Gastroesophageal sphincter (tissue), 4 donors: ENCODE measurements around the gene PHKG2. TPM values are rescaled to one million over a fixed set of nuclear protein-coding genes. Genes with fewer than 3 reads are reported as not detected.
"Not testable (repeated sequence)": the region's sequence is repeated elsewhere in the genome, so short reads cannot be mapped to it uniquely, and the experiment has no call there.

Experiments used
- ATAC-seq: fragments of 150-250 bp; one replicate; pipeline ENCODE4 v1.9.1; 2016; ENCODE audit warnings: mild to moderate bottlenecking, moderate library complexity
- H3K27ac ChIP-seq, 4 donors: fragments of 200-600 bp; sonication (generic) in 3 of 4; 1 replicate in 3 of 4; 2 replicates in 1 of 4; pipeline ENCODE4 v1.5.1; 2016 to 2019
- H3K27me3 ChIP-seq: fragments of 200-600 bp; sonication (generic); one replicate; pipeline ENCODE4 v1.5.1; 2019
- H3K36me3 ChIP-seq, 2 donors: fragments of 200-600 bp; sonication (generic); one replicate each; pipeline ENCODE4 v1.5.1; 2019; ENCODE audit warnings: control low read depth in 1 of 2
- H3K4me1 ChIP-seq, 3 donors: fragments of 200-600 bp; sonication (generic); 1 replicate in 2 of 3; 2 replicates in 1 of 3; pipeline ENCODE4 v1.5.1; 2016 to 2019; ENCODE audit warnings: control low read depth in 2 of 3
- H3K4me3 ChIP-seq, 2 donors: fragments of 200-600 bp; sonication (generic); one replicate each; pipeline ENCODE4 v1.5.1; 2019; ENCODE audit warnings: mild to moderate bottlenecking in 1 of 2, moderate library complexity in 1 of 2
- H3K9me3 ChIP-seq, 3 donors: fragments of 200-600 bp; sonication (generic); one replicate each; pipeline ENCODE4 v1.5.1; 2017 to 2019; ENCODE audit warnings: control low read depth in 2 of 3
- CTCF ChIP-seq, 4 experiments: fragments of 200-600 bp in 2 of 4; fragments of 450-650 bp in 2 of 4; sonication (generic) in 1 of 4; IDR thresholded peaks; one replicate each; pipeline ENCODE4 v1.5.1; 2017 to 2019; ENCODE audit warnings: antibody characterized with exemption in 4 of 4, mild to moderate bottlenecking in 2 of 4, moderate library complexity in 2 of 4
- EP300 ChIP-seq: sonication (generic); formaldehyde crosslinking; IDR thresholded peaks from one replicate; pipeline ENCODE4 v1.6.1; 2017; ENCODE audit warnings: antibody characterized with exemption, mild to moderate bottlenecking
- POLR2A ChIP-seq, 2 donors: fragments of 450-650 bp; IDR thresholded peaks; one replicate each; pipeline ENCODE4 v1.6.1; 2017; ENCODE audit warnings: antibody characterized with exemption in 2 of 2, mild to moderate bottlenecking in 2 of 2, moderate library complexity in 1 of 2
- POLR2AphosphoS5 ChIP-seq: sonication (generic); formaldehyde crosslinking; IDR thresholded peaks from one replicate; pipeline ENCODE4 v1.6.1; 2017; ENCODE audit warnings: antibody characterized with exemption
- WGBS, 2 donors: methylation state at CpG; one replicate each; pipeline ENCODE4 v1.1.5; 2018; ENCODE audit warnings: low coverage in 1 of 2; 5-methylcytosine and 5-hydroxymethylcytosine counted together
- total RNA-seq, 4 donors: library from RNA; depleted of rRNA; stranded (reverse); fragments of >200 nt; gene quantifications; one replicate each; pipeline ENCODE4 v1.1.0, GENCODE V29; 2016

PHKG2 gene
- total RNA-seq, 4 donors from 2014 or later = 19.4 to 29.0 (median 23.4) TPM

- no peaks in the 10 kb centered on the region for H3K27me3 ChIP-seq
- no peaks in the 10 kb centered on the region for H3K9me3 ChIP-seq
- 83 to 86% methylated on average over 2 to 5 of the region's 5 CpGs for WGBS, 2 donors
- TF ChIP-seq EP300 (no peak), POLR2A (IDR thresholded peaks at IDR 0.05) (no peak), CTCF (IDR thresholded peaks at IDR 0.05) (no peak), POLR2AphosphoS5 (no peak)
- H3K4me3 ChIP-seq = no peak overlapping the region
- ATAC-seq = no peak
- peaks cover 0 to 29% (median 14%) of the 10 kb centered on the region in 3 donors for H3K4me1 ChIP-seq
- H3K36me3 ChIP-seq = peaks cover 9 to 63% of the 10 kb centered on the region in 2 donors
- no peak overlapping the region for H3K27ac ChIP-seq
Measured at GRCh38 chr16:30700971-30701370, 47.3 kb upstream of the PHKG2 start.

DNA sequence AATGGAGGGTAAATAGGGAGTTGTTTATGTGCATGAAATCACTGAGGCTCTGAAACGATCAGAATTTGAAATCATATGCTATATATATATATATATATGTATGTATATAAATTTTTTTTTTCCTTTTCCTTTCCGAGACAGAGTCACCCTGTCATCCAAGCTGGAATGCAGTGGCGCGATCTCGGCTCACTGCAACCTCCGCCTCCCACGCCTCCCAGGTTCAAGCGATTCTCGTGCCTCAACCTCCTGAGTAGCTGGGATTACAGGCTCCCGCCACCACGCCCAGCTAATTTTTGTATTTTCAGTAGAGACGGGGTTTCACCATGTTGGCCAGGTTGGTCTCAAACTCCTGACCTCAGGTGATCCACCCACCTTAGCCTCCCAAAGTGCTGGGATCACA, 45.2 kb upstream of the PHKG2 start:
- WGBS, 2 donors = 71 to 91% methylated on average over 7 to 12 of the region's 12 CpGs
- H3K27me3 ChIP-seq, H3K27ac ChIP-seq, H3K4me3 ChIP-seq, H3K9me3 ChIP-seq, ATAC-seq: not testable (repeated sequence)
- Histone ChIP-seq H3K4me1 (peaks cover 0 to 22% (median 14%) of the 10 kb centered on the region in 3 donors), H3K36me3 (peaks cover 14 to 84% of the 10 kb centered on the region in 2 donors)

GRCh38 chr16:30703971-30704370, 44.3 kb upstream of the PHKG2 start:
- Histone ChIP-seq H3K27ac (no peak overlapping the region), H3K36me3 (peaks cover 14 to 93% of the 10 kb centered on the region in 2 donors), H3K9me3 (no peaks in the 10 kb centered on the region), H3K27me3 (no peaks in the 10 kb centered on the region), H3K4me1 (peaks cover 0 to 22% (median 14%) of the 10 kb centered on the region in 3 donors), H3K4me3 (no peak overlapping the region)
- ATAC-seq = no peak
- WGBS, 2 donors = 90 to 98% methylated on average over 6 to 8 of the region's 10 CpGs
- TF ChIP-seq POLR2AphosphoS5 (no peak), POLR2A (IDR thresholded peaks at IDR 0.05) (no peak), EP300 (no peak), CTCF (IDR thresholded peaks at IDR 0.05) (no peak)

DNA sequence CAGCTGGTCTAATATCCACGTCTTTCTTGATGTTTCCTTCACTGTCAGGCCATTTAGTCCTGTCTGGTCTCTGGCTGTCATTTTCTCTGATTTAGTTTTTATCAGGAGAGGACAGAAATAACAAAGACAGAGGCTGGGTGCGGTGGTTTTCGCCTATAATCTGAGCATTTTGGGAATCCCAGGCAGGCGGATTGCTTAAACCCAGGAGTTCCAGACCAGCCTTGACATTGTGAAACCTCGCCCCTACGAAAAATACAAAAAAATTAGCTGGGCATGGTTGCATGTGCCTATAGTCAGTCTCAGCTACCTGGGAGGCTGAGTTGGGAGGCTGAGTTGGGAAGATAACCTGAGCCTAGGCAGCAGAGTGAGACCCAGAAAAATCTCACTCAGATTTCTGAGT, 42.2 kb upstream of the PHKG2 start:
- no peaks in the 10 kb centered on the region for H3K9me3 ChIP-seq
- H3K27me3 ChIP-seq = no peaks in the 10 kb centered on the region
- H3K27ac ChIP-seq = no peak overlapping the region
- WGBS, 2 donors = 94 to 100% methylated on average over 1 to 5 of the region's 6 CpGs
- no peak for ATAC-seq
- H3K4me3 ChIP-seq = no peak overlapping the region
- H3K4me1 ChIP-seq = peaks cover 0 to 3% (median 0%) of the 10 kb centered on the region in 3 donors
- H3K36me3 ChIP-seq = peaks cover 23 to 100% of the 10 kb centered on the region in 2 donors
- TF ChIP-seq EP300 (no peak), POLR2AphosphoS5 (no peak), CTCF (IDR thresholded peaks at IDR 0.05) (no peak), POLR2A (IDR thresholded peaks at IDR 0.05) (no peak)

GRCh38 chr16:30710971-30711370, 37.3 kb upstream of the PHKG2 start:
- Histone ChIP-seq H3K9me3 (no peaks in the 10 kb centered on the region), H3K27me3 (no peaks in the 10 kb centered on the region), H3K27ac (no peak overlapping the region), H3K36me3 (peaks cover 14 to 100% of the 10 kb centered on the region in 2 donors), H3K4me3 (no peak overlapping the region), H3K4me1 (no peaks in the 10 kb centered on the region)
- no peak for ATAC-seq
- TF ChIP-seq EP300 = no peak
- no peak for TF ChIP-seq POLR2AphosphoS5
- no peak for TF ChIP-seq CTCF (IDR thresholded peaks at IDR 0.05)
- 77 to 83% methylated on average over 1 to 2 of the region's 4 CpGs for WGBS, 2 donors
